WTC11 (cell line): ENCODE results near the gene EDDM3A. TPM values are rescaled to one million over a fixed set of nuclear protein-coding genes. Genes with fewer than 3 reads are reported as not detected.

Experiments
- ATAC-seq: fragments of 200-7000 bp; cut with Tn5 transposase; 2 replicates; pipeline ENCODE4 v1.10.0; 2021; ENCODE audit warnings: mild to moderate bottlenecking, moderate library complexity
- CTCF ChIA-PET: fragments of 300-600 bp; sonication (Branson Sonifier 250); formaldehyde crosslinking; loops from one replicate; lab custom pipeline; 2021; ENCODE audit warnings: antibody characterized with exemption; lab: Charles Lee
- POLR2A ChIA-PET: fragments of 350-600 bp; sonication (Branson Sonifier 250); formaldehyde crosslinking; loops from one replicate; lab custom pipeline; 2021; ENCODE audit warnings: antibody characterized with exemption; lab: Charles Lee
- DNase-seq: peaks from one replicate; pipeline ENCODE4 v3.0.0; 2021; ENCODE audit warnings: low spot score
- H3K27ac Mint-ChIP-seq: 2 replicates; pipeline ENCODE4 v1.8.0; 2021; ENCODE audit warnings: mixed read lengths
- H3K27me3 Mint-ChIP-seq: 2 replicates; pipeline ENCODE4 v1.8.0; 2021; ENCODE audit warnings: low read depth, mild to moderate bottlenecking, moderate library complexity, mixed read lengths
- H3K36me3 Mint-ChIP-seq: 2 replicates; pipeline ENCODE4 v1.8.0; 2021; ENCODE audit warnings: mixed read lengths
- H3K4me1 Mint-ChIP-seq: 2 replicates; pipeline ENCODE4 v1.8.0; 2022; ENCODE audit warnings: mixed read lengths
- H3K4me3 Mint-ChIP-seq: 2 replicates; pipeline ENCODE4 v1.8.0; 2021; ENCODE audit warnings: mild to moderate bottlenecking, moderate library complexity, mixed read lengths
- H3K9me3 Mint-ChIP-seq: 2 replicates; pipeline ENCODE4 v1.8.0; 2021; ENCODE audit warnings: mixed read lengths
- CREB1 ChIP-seq: sonication (generic); formaldehyde crosslinking; IDR thresholded peaks from 2 replicates; pipeline ENCODE4 v1.8.0; 2023; ENCODE audit warnings: mild to moderate bottlenecking, missing genetic modification reagents
- FOXJ3 ChIP-seq: sonication (generic); formaldehyde crosslinking; IDR thresholded peaks from 2 replicates; pipeline ENCODE4 v1.9.0; 2021; ENCODE audit warnings: missing genetic modification reagents, mild to moderate bottlenecking, borderline replicate concordance
- GRHL2 ChIP-seq: fragments of 250-450 bp; sonication (Bioruptor Pico); IDR thresholded peaks from 2 replicates; pipeline ENCODE4 v1.8.0; 2022; ENCODE audit warnings: mild to moderate bottlenecking, moderate library complexity; ENCODE audit not compliant: insufficient replicate concordance, severe bottlenecking
- MXD4 ChIP-seq: fragments of 250-450 bp; sonication (Bioruptor Pico); IDR thresholded peaks from 2 replicates; pipeline ENCODE4 v1.8.0; 2021; ENCODE audit warnings: mild to moderate bottlenecking, moderate library complexity, borderline replicate concordance
- MYBL2 ChIP-seq: sonication (generic); formaldehyde crosslinking; IDR thresholded peaks from 2 replicates; pipeline ENCODE4 v1.8.1; 2023; ENCODE audit warnings: mild to moderate bottlenecking, moderate library complexity, missing genetic modification reagents
- OVOL2 ChIP-seq: fragments of 250-450 bp; sonication (Bioruptor Pico); IDR thresholded peaks from 2 replicates; pipeline ENCODE4 v1.9.0; 2021; ENCODE audit warnings: mild to moderate bottlenecking, borderline replicate concordance
- ZBTB21 ChIP-seq: sonication (generic); formaldehyde crosslinking; IDR thresholded peaks from 2 replicates; pipeline ENCODE4 v1.8.1; 2023; ENCODE audit warnings: mild to moderate bottlenecking, missing genetic modification reagents, borderline replicate concordance
- ZNF219 ChIP-seq: sonication (generic); formaldehyde crosslinking; IDR thresholded peaks from 2 replicates; pipeline ENCODE4 v1.8.0; 2023; ENCODE audit warnings: missing genetic modification reagents, mild to moderate bottlenecking, borderline replicate concordance
- ZNF263 ChIP-seq: sonication (generic); formaldehyde crosslinking; IDR thresholded peaks from 2 replicates; pipeline ENCODE4 v1.8.1; 2022; ENCODE audit warnings: low read depth, mild to moderate bottlenecking, moderate library complexity, missing genetic modification reagents
- total RNA-seq: library from RNA; stranded (reverse); gene quantifications from 3 replicates; pipeline ENCODE4 v1.2.3, GENCODE V29; 2021
- TF ChIP-seq, protein P1 (sequence below): fragments of 250-450 bp; sonication (Bioruptor Pico); IDR thresholded peaks from 2 replicates; pipeline ENCODE4 v1.9.0; 2021; ENCODE audit warnings: mild to moderate bottlenecking, borderline replicate concordance
- TF ChIP-seq, protein P2 (sequence below): sonication (generic); formaldehyde crosslinking; IDR thresholded peaks from 2 replicates; pipeline ENCODE4 v1.8.0; 2023; ENCODE audit warnings: mild to moderate bottlenecking, missing genetic modification reagents
- TF ChIP-seq, protein P3 (sequence below): sonication (generic); formaldehyde crosslinking; IDR thresholded peaks from 2 replicates; pipeline ENCODE4 v1.8.1; 2022; ENCODE audit warnings: mild to moderate bottlenecking, moderate library complexity, missing genetic modification reagents
- TF ChIP-seq, protein P4 (sequence below): sonication (generic); formaldehyde crosslinking; IDR thresholded peaks from 2 replicates; pipeline ENCODE4 v1.8.1; 2023; ENCODE audit warnings: mild to moderate bottlenecking, missing genetic modification reagents, borderline replicate concordance
- TF ChIP-seq, protein P5 (sequence below): sonication (generic); formaldehyde crosslinking; IDR thresholded peaks from 2 replicates; pipeline ENCODE4 v1.8.1; 2022; ENCODE audit warnings: low read depth, mild to moderate bottlenecking, moderate library complexity, missing genetic modification reagents, borderline replicate concordance
- TF ChIP-seq, protein P6 (sequence below): sonication (generic); formaldehyde crosslinking; IDR thresholded peaks from 2 replicates; pipeline ENCODE4 v1.8.1; 2022; ENCODE audit warnings: mild to moderate bottlenecking, missing genetic modification reagents, moderate library complexity, borderline replicate concordance
- TF ChIP-seq, protein P7 (sequence below): sonication (generic); formaldehyde crosslinking; IDR thresholded peaks from 2 replicates; pipeline ENCODE4 v1.8.0; 2022; ENCODE audit warnings: mild to moderate bottlenecking, missing genetic modification reagents

Gene EDDM3A
- total RNA-seq, 1 experiment from 2014 or later, result 0.20 TPM

DNA sequence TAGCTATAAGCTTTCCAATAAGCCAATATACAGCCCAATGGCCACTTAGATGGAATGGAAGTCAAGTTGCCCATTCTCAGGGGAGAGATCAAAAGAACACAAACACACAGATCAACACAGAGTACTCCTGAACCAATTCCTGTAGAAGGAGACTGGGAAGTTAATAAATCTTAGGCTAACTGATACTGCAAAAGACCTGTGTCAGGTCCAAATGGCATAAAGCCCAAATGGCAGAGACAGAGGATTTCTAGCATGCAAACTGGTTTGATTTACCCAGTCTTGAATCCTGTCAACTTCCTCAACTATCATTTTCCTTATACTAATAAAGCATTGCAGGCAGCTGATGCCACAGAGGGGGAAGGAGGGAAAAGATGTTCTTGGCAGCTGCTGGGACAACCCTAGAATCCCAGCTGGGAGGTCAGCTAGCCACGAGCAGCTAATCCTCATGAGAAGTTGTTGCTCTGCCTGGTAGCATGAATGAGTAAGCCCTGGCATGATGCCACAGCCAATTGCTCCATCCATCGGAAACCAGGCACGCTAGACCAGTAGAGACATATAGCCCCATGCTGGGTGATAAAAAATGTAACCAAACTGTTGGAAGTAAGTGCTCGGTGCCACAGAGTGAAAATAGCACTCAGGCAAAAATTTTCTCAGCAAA is 31.0 kb upstream of the EDDM3A start (continued):
- no peak for TF ChIP-seq GRHL2 (CRISPR knock-in tag)
- TF ChIP-seq, protein P1, sequence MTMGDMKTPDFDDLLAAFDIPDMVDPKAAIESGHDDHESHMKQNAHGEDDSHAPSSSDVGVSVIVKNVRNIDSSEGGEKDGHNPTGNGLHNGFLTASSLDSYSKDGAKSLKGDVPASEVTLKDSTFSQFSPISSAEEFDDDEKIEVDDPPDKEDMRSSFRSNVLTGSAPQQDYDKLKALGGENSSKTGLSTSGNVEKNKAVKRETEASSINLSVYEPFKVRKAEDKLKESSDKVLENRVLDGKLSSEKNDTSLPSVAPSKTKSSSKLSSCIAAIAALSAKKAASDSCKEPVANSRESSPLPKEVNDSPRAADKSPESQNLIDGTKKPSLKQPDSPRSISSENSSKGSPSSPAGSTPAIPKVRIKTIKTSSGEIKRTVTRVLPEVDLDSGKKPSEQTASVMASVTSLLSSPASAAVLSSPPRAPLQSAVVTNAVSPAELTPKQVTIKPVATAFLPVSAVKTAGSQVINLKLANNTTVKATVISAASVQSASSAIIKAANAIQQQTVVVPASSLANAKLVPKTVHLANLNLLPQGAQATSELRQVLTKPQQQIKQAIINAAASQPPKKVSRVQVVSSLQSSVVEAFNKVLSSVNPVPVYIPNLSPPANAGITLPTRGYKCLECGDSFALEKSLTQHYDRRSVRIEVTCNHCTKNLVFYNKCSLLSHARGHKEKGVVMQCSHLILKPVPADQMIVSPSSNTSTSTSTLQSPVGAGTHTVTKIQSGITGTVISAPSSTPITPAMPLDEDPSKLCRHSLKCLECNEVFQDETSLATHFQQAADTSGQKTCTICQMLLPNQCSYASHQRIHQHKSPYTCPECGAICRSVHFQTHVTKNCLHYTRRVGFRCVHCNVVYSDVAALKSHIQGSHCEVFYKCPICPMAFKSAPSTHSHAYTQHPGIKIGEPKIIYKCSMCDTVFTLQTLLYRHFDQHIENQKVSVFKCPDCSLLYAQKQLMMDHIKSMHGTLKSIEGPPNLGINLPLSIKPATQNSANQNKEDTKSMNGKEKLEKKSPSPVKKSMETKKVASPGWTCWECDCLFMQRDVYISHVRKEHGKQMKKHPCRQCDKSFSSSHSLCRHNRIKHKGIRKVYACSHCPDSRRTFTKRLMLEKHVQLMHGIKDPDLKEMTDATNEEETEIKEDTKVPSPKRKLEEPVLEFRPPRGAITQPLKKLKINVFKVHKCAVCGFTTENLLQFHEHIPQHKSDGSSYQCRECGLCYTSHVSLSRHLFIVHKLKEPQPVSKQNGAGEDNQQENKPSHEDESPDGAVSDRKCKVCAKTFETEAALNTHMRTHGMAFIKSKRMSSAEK, result no peak
- TF ChIP-seq, protein P2, sequence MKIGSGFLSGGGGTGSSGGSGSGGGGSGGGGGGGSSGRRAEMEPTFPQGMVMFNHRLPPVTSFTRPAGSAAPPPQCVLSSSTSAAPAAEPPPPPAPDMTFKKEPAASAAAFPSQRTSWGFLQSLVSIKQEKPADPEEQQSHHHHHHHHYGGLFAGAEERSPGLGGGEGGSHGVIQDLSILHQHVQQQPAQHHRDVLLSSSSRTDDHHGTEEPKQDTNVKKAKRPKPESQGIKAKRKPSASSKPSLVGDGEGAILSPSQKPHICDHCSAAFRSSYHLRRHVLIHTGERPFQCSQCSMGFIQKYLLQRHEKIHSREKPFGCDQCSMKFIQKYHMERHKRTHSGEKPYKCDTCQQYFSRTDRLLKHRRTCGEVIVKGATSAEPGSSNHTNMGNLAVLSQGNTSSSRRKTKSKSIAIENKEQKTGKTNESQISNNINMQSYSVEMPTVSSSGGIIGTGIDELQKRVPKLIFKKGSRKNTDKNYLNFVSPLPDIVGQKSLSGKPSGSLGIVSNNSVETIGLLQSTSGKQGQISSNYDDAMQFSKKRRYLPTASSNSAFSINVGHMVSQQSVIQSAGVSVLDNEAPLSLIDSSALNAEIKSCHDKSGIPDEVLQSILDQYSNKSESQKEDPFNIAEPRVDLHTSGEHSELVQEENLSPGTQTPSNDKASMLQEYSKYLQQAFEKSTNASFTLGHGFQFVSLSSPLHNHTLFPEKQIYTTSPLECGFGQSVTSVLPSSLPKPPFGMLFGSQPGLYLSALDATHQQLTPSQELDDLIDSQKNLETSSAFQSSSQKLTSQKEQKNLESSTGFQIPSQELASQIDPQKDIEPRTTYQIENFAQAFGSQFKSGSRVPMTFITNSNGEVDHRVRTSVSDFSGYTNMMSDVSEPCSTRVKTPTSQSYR (CRISPR knock-in tag), result no peak
- TF ChIP-seq ZNF219 (CRISPR knock-in tag), result no peak
- TF ChIP-seq, protein P3, sequence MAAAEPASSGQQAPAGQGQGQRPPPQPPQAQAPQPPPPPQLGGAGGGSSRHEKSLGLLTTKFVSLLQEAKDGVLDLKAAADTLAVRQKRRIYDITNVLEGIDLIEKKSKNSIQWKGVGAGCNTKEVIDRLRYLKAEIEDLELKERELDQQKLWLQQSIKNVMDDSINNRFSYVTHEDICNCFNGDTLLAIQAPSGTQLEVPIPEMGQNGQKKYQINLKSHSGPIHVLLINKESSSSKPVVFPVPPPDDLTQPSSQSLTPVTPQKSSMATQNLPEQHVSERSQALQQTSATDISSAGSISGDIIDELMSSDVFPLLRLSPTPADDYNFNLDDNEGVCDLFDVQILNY (CRISPR knock-in tag), result no peak

DNA sequence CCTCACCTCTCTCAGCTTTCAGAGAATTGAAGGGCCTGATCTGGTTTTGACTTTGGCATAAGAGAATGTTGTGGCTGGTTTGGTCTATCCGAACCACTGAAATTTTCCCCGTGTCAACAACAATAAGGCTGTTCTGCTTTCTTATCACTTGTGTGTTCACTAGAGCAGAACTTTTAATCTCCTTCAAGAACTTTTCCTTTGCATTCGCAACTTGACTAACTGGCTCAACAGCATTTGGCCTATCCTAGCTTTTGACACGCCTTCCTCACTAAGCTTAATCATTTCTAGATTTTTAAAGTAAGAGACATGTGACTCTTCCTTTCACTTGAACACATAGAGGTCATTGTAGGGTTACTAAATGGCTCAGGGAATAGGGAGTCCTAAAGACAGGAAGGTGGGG is 25.9 kb upstream of the EDDM3A start:
- POLR2A ChIA-PET, result no interaction called here
- ATAC-seq, result no peak
- no peak for TF ChIP-seq CREB1 (CRISPR knock-in tag)
- TF ChIP-seq ZNF219 (CRISPR knock-in tag), result no peak

DNA sequence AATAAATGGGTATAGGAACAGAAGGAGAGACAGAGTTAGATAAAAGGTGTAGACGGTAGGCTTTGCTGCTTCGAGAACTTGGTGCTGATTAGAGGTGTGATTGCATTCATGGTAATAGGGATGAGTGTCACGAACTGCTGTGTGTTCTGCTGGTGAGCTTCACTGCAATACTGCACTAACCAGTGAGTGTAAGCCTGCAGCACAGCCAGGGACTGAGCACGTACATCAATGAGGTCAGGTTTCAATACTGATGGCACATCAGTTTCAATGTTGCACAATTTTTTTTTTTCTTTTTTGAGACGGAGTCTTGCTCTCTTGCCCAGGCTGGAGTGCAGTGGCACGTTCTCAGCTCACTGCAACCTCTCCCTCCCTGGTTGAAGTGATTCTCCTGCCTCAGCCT is 24.9 kb upstream of the EDDM3A start:
- DNase-seq (no peak), ATAC-seq (no peak)
- H3K36me3 Mint-ChIP-seq, result no peaks in the 10 kb centered on the region
- CTCF ChIA-PET, result no interaction called here
- H3K4me3 Mint-ChIP-seq, result no peak overlapping the region
- POLR2A ChIA-PET, result no interaction called here
- peaks cover 30% of the 10 kb centered on the region for H3K27me3 Mint-ChIP-seq
- no peak overlapping the region for H3K27ac Mint-ChIP-seq
- H3K9me3 Mint-ChIP-seq, result peaks cover 13% of the 10 kb centered on the region
- 0 out of 2 replicates have a peak, but pooled peaks cover 2% of the 10 kb centered on the region for H3K4me1 Mint-ChIP-seq
- TF ChIP-seq ZBTB21 (CRISPR knock-in tag) (no peak), OVOL2 (CRISPR knock-in tag) (no peak), CREB1 (CRISPR knock-in tag) (no peak), ZNF263 (CRISPR knock-in tag) (no peak), FOXJ3 (CRISPR knock-in tag) (no peak), MXD4 (CRISPR knock-in tag) (no peak), MYBL2 (CRISPR knock-in tag) (no peak)
- TF ChIP-seq, protein P4, sequence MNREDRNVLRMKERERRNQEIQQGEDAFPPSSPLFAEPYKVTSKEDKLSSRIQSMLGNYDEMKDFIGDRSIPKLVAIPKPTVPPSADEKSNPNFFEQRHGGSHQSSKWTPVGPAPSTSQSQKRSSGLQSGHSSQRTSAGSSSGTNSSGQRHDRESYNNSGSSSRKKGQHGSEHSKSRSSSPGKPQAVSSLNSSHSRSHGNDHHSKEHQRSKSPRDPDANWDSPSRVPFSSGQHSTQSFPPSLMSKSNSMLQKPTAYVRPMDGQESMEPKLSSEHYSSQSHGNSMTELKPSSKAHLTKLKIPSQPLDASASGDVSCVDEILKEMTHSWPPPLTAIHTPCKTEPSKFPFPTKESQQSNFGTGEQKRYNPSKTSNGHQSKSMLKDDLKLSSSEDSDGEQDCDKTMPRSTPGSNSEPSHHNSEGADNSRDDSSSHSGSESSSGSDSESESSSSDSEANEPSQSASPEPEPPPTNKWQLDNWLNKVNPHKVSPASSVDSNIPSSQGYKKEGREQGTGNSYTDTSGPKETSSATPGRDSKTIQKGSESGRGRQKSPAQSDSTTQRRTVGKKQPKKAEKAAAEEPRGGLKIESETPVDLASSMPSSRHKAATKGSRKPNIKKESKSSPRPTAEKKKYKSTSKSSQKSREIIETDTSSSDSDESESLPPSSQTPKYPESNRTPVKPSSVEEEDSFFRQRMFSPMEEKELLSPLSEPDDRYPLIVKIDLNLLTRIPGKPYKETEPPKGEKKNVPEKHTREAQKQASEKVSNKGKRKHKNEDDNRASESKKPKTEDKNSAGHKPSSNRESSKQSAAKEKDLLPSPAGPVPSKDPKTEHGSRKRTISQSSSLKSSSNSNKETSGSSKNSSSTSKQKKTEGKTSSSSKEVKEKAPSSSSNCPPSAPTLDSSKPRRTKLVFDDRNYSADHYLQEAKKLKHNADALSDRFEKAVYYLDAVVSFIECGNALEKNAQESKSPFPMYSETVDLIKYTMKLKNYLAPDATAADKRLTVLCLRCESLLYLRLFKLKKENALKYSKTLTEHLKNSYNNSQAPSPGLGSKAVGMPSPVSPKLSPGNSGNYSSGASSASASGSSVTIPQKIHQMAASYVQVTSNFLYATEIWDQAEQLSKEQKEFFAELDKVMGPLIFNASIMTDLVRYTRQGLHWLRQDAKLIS (CRISPR knock-in tag), result no peak
- TF ChIP-seq, protein P5, sequence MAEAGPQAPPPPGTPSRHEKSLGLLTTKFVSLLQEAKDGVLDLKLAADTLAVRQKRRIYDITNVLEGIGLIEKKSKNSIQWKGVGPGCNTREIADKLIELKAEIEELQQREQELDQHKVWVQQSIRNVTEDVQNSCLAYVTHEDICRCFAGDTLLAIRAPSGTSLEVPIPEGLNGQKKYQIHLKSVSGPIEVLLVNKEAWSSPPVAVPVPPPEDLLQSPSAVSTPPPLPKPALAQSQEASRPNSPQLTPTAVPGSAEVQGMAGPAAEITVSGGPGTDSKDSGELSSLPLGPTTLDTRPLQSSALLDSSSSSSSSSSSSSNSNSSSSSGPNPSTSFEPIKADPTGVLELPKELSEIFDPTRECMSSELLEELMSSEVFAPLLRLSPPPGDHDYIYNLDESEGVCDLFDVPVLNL, result no peak
- TF ChIP-seq, protein P6, sequence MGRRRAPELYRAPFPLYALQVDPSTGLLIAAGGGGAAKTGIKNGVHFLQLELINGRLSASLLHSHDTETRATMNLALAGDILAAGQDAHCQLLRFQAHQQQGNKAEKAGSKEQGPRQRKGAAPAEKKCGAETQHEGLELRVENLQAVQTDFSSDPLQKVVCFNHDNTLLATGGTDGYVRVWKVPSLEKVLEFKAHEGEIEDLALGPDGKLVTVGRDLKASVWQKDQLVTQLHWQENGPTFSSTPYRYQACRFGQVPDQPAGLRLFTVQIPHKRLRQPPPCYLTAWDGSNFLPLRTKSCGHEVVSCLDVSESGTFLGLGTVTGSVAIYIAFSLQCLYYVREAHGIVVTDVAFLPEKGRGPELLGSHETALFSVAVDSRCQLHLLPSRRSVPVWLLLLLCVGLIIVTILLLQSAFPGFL, result no peak
- TF ChIP-seq, protein P7, sequence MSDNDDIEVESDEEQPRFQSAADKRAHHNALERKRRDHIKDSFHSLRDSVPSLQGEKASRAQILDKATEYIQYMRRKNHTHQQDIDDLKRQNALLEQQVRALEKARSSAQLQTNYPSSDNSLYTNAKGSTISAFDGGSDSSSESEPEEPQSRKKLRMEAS, result no peak

More for the DNA sequence above, 25.9 kb upstream of the EDDM3A start:
- 0 out of 2 replicates have a peak, but pooled peaks cover 2% of the 10 kb centered on the region for H3K4me1 Mint-ChIP-seq
- H3K27ac Mint-ChIP-seq, result no peak overlapping the region
- peaks cover 17% of the 10 kb centered on the region for H3K9me3 Mint-ChIP-seq
- H3K36me3 Mint-ChIP-seq, result no peaks in the 10 kb centered on the region
- CTCF ChIA-PET, result interaction anchor here (1.1 to 1.6 kb wide), 2 partner anchors 138 to 147 kb away, joined by 3 to 6 read pairs; no protein-coding TSS in a partner anchor
- peaks cover 26% of the 10 kb centered on the region for H3K27me3 Mint-ChIP-seq
- no peak for DNase-seq
- no peak overlapping the region for H3K4me3 Mint-ChIP-seq
